Gastrocnemius medialis (tissue), 4 donors: ENCODE data around the gene C14orf132.

Experiments used
- CTCF ChIP-seq, 5 experiments: fragments of 450-650 bp in 3 of 5; fragments of 200-600 bp in 2 of 5; sonication (generic) in 2 of 5; IDR thresholded peaks in 4 of 5; conservative IDR thresholded peaks in 1 of 5; 1 replicate in 4 of 5; 2 replicates in 1 of 5; pipeline ENCODE4 v1.5.1; 2016 to 2019; ENCODE audit warnings: antibody characterized with exemption in 5 of 5, mild to moderate bottlenecking in 3 of 5, moderate library complexity in 3 of 5
- POLR2A ChIP-seq, 2 donors: fragments of 450-650 bp; IDR thresholded peaks; one replicate each; pipeline ENCODE4 v1.6.1; 2017; ENCODE audit warnings: antibody characterized with exemption in 2 of 2, mild to moderate bottlenecking in 2 of 2, moderate library complexity in 2 of 2

GRCh38 chr14:96053248-96053599 is 14.1 kb downstream of the C14orf132 start:
- no peak for TF ChIP-seq POLR2A (IDR thresholded peaks at IDR 0.05)
- TF ChIP-seq CTCF (IDR thresholded peaks at IDR 0.05 in 4 of 5, conservative IDR thresholded peaks at IDR 0.05 in 1 of 5) = no peak
